ENCODE measurements around the gene ZNF407.

Gene ZNF407

DNA sequence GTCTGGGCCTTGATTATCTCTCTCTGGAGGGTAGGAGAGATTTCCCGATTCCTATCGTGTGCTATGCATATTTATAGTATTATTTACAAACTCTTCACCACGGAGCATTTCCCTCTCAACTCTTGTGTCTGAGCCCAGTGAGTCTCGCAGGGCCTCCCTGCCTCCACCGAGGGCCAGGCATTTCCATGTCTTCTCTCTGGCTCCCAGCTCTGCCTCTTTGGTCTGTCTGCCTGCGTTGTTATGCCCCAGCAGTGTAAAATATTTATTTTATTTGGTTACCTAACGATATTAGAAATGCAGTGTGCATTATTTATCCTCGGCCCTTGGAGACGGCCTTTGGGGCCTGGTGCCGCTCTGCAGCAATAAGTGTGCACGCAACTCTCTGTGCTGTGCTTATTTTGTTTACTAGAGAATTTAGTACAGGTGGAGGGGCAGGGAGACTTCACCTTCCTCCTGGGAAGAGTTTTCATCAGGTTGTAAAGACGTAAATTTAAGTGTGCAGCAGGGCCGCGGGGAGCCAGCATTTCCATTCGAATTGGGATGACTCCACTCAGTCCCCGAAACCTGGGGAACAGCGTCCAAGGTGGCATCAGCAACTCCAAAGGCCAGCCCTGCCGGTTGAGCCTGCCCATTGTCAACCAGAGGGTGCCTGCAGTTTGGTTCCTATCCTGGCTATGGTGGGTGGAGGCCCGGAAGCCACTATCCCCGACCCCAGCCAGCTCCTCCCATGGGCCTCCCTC, 511.1 kb downstream of the ZNF407 start:
- DNase-seq, result no peak

DNA sequence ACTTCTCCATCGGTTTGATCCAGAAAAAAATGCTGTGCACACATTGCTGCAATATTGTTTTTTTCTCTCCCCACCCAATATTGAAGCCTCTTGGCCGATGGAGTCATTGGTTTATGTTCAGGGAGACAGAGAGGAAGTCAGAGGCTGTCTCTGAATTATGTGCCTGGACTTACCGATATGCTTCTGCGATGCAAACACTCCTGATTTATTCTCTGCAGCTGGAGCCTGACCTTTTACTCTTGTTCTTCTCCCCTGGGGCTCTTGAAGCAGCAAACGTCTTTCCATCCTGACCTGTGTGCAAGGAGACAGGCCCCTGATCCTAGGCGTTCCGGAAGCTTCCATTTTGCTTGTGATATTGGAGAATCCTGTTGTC, 511.6 kb downstream of the ZNF407 start:
- DNase-seq, result no peak

DNA sequence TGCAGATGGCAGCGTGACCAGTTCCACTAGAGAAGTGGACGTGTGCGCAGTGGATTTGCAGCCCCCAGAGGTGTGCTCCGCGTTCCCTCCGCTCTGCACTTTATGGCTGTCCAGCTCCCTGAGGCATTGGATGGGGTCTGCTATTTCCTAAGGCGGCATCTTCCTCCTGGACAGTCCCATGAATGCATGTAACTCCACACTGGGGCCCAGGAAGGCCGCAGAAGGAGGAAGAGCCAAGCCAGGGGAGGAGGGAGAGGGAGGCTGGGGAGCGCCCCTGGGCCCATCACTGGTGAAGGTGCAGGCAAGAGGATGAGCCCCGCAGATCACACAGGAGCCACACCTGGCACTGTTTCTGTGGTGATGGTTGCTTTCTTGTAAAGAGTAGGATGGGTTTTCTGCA, 512.1 kb downstream of the ZNF407 start:
- DNase-seq, result no peak

DNA sequence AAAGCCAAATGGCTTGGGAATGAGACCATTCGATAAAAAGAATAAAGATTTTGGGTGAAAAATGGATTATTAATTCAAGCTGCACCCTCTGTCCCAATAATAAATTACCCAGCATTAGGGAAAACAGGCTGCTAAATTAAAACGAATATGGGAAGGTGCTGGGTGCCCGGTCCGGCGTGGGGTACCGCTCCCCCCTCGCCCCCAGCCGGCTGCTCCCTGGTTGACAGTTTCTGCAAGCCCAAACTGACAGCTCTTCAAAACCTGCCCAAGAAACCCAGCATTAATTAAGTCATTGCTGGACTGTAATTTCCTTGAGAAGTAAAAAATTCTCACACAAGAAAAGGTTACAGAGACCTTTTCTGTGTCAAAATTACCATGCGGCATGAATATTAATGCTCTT, 512.6 kb downstream of the ZNF407 start:
- no peak for DNase-seq

DNA sequence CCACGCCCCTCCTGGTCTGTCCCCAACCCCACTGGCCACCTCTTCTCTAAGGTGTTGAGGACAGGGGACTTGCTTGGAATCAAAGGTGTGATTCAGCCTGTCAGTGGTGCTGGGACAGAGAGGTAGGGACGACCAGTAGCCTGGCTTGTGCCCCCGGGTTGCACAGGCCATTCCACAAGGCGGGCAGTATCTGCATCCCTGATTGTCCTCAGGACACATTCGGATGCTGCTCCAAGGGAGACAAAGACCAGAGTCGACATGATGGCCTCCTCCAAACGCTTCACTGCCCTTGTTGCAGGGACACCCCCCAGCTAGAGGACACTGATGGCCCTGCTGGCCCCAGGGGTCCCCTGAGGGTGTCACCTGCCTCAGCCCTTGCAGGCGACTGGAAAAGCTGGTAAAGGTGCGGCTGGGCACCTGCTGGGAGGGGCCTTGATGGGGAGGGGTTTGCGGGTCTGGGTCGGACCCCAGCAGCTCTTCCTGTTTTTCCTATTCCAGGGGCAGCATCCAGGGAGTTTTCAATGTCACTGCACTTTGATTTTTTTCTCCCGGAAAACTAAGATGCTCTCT, 513.3 kb downstream of the ZNF407 start:
- no peak for DNase-seq

DNA sequence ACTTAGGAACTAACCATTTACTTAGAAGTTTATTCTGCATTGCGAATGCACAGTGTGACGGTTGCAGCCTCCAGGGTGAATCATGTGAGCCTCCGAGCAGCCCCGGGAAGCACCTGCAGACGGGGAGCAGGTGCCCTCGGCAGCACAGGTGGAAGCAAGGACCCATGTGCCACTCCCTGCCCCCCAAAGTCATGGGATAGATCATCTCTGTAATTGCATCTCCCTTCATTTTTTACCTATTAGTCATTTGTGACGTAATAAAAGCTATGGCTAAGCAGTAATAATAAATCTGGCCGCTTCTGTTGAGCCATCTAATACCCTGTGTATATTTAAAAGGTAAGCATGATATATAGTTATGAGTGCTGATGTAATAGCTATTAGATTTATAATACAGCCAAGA, 514.1 kb downstream of the ZNF407 start:
- DNase-seq, result no peak

DNA sequence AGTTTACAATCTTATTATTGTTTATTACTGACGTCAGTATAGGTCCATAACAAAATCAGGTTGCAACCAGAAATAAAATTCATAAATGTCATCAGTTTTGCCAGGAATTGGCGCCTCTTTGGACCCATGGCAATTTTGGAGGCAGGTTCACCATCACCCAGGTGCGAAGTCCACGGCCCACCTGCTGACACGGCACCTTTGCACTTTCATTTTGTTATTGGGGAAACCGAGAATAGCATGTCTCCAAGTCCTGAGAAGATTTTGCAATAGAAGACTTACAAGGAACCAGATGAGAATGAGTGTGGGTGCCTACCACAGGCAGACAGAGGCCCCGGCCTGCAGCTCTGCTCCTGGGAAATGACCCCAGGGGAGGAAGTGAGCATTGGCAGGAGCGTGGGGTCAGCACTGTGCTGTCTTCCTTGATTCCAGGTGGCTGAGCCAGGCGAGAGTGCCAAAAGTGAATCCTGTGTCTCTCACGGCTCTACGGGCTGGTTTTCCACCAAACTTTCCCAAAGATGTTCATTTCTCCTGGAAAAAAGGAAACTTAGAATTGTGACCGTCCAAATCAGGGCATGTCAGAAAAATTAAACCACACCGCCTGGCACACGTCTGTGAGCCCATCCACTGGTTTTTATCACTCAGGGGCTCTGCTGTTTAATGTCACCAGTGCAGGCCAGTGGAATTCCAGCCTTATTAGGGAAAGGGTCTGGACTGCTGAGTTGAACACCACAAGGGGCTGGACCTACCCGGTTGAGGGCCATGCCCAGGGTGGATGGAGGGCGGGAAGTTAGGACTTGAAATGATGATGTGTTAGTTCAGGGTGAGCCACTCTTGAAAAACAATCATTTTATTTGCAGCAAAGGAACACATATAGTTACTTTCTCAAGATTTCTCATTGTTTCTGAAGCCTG, 514.8 kb downstream of the ZNF407 start:
- no peak for DNase-seq

DNA sequence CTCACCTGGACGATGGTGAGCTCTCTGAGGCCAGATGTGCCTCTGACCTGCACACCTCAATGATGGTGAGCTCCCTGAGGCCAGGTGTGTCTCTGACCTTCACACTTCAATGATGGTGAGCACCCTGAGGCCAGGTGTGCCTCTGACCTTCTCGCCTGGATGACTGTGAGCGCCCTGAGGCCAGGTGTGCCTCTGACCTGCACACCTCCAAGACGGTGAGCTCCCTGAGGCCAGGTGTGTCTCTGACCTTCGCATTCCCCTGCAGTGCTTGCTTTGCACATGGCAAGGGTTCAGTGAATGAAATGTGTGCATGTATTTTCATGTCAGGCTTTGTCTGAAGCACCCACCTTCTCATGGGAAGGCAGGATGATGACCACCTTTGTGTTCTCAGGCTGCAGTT, 515.8 kb downstream of the ZNF407 start:
- DNase-seq, result no peak

GRCh38 chr18:75114231-75114764, 516.6 kb downstream of the ZNF407 start:
- DNase-seq, result peak; percentile 26 to 44 (median 29)
